GM12878 (cell line): ENCODE data around the gene PHRF1. TPM values are rescaled to one million over a fixed set of nuclear protein-coding genes. Genes with fewer than 3 reads are reported as not detected.

Experiments
- ATAC-seq: fragments of 200-7000 bp; cut with Tn5 transposase; 3 replicates; pipeline ENCODE4 v1.9.1; 2020; ENCODE audit warnings: mild to moderate bottlenecking, moderate library complexity
- BruUV-seq: library from RNA; stranded (reverse); fragments of 400-500 nt; replicated peaks from 2 replicates; lab custom pipeline; 2021; lab: Mats Ljungman, UMichigan
- CTCF ChIA-PET: fragments of 300-600 bp; sonication (Branson Sonifier 250); formaldehyde crosslinking; extraction: SDS; loops from one replicate; lab custom pipeline; 2021; ENCODE audit warnings: inconsistent platforms; lab: Yijun Ruan, JAX
- POLR2A ChIA-PET: fragments of 350-600 bp; formaldehyde crosslinking; extraction: SDS; loops from one replicate; lab custom pipeline; 2021; ENCODE audit warnings: inconsistent platforms; lab: Charles Lee
- RAD21 ChIA-PET: fragments of 300-600 bp; sonication (Branson Sonifier 250); formaldehyde crosslinking; loops from one replicate; lab custom pipeline; 2023; ENCODE audit warnings: antibody characterized with exemption; ENCODE audit not compliant: unreplicated experiment; lab: Charles Lee
- SMC1A ChIA-PET: fragments of 300-600 bp; sonication (Branson Sonifier 250); formaldehyde crosslinking; loops from one replicate; lab custom pipeline; 2023; ENCODE audit not compliant: unreplicated experiment, uncharacterized antibody; lab: Charles Lee
- DNase-seq: peaks from one replicate; pipeline ENCODE4 v3.0.0-alpha.2; 2011; ENCODE audit warnings: low read depth, low spot score
- FAIRE-seq: peaks from 3 replicates; lab custom pipeline; 2011; peaks lifted over from hg19 to GRCh38; lab: Jason Lieb, UNC
- H2AFZ ChIP-seq: 2 replicates; pipeline ENCODE4 v1.6.0; 2011; ENCODE audit warnings: low read depth, low read length, control low read depth; ENCODE audit not compliant: control insufficient read depth
- H3K27ac ChIP-seq: 2 replicates; pipeline ENCODE4 v1.5.1; 2011; ENCODE audit warnings: control low read depth; ENCODE audit not compliant: control insufficient read depth, insufficient read depth
- H3K27me3 ChIP-seq, 2 experiments: replicated peaks in 1 of 2; 2 replicates each; pipeline versions ENCODE4 v1.6.0 to v1.6.1; 2011; ENCODE audit warnings: low read length in 1 of 2; ENCODE audit not compliant: control insufficient read depth in 2 of 2, insufficient read depth in 2 of 2
- H3K36me3 ChIP-seq, 2 experiments: 2 replicates each; pipeline ENCODE4 v1.5.1; 2011; ENCODE audit warnings: low read length in 1 of 2; ENCODE audit not compliant: control insufficient read depth in 2 of 2, insufficient read depth in 2 of 2
- H3K4me1 ChIP-seq: 2 replicates; pipeline ENCODE4 v1.6.1; 2011; ENCODE audit warnings: mild to moderate bottlenecking, low read length, moderate library complexity, mixed read lengths; ENCODE audit not compliant: control insufficient read depth, insufficient read depth
- H3K4me2 ChIP-seq: 2 replicates; pipeline ENCODE4 v1.6.0; 2011; ENCODE audit warnings: control low read depth; ENCODE audit not compliant: control insufficient read depth, insufficient read depth
- H3K4me3 ChIP-seq: fragments of 200-600 bp; sonication (generic); 2 replicates; pipeline ENCODE4 v1.5.1; 2016
- H3K79me2 ChIP-seq: 2 replicates; pipeline ENCODE4 v1.6.0; 2011; ENCODE audit warnings: low read length; ENCODE audit not compliant: control insufficient read depth, insufficient read depth
- H3K9ac ChIP-seq: 2 replicates; pipeline ENCODE4 v1.8.0; 2011; ENCODE audit warnings: low read length, control low read depth, mixed read lengths; ENCODE audit not compliant: control insufficient read depth, insufficient read depth
- H3K9me3 ChIP-seq: replicated peaks from 3 replicates; pipeline ENCODE4 v1.5.1; 2011; ENCODE audit warnings: mild to moderate bottlenecking, low read length; ENCODE audit not compliant: control insufficient read depth, insufficient read depth
- H4K20me1 ChIP-seq: 2 replicates; pipeline ENCODE4 v1.6.0; 2011; ENCODE audit not compliant: control insufficient read depth, insufficient read depth
- BACH1 ChIP-seq: fragments of 450-650 bp; IDR thresholded peaks from 2 replicates; pipeline ENCODE4 v1.6.1; 2017; ENCODE audit warnings: mild to moderate bottlenecking, borderline replicate concordance
- MEF2A ChIP-seq: IDR thresholded peaks from 2 replicates; pipeline ENCODE4 v1.6.1; 2011; ENCODE audit warnings: low read depth, mild to moderate bottlenecking, low read length, moderate library complexity; ENCODE audit not compliant: insufficient read depth
- PAX8 ChIP-seq: fragments of 450-650 bp; IDR thresholded peaks from 2 replicates; pipeline ENCODE4 v1.6.1; 2017; ENCODE audit warnings: mild to moderate bottlenecking, moderate library complexity
- POU2F2 ChIP-seq: IDR thresholded peaks from 3 replicates; pipeline ENCODE4 v1.6.1; 2011; ENCODE audit warnings: low read depth, mild to moderate bottlenecking, low read length, borderline replicate concordance
- WGBS: methylation state at CpG from one replicate; pipeline ENCODE4 v1.1.6; 2016; ENCODE audit warnings: low lambda C conversion rate; ENCODE audit not compliant: insufficient replicate concordance, insufficient coverage; ENCODE audit errors: missing lambda C conversion rate; 5-methylcytosine and 5-hydroxymethylcytosine counted together
- in situ Hi-C: fragments of 300-500 bp; cut with MboI; formaldehyde crosslinking; loops from 9 replicates; pipeline ENCODE4 v1.14.3; 2018; ENCODE audit warnings: mixed read lengths
- intact Hi-C: fragments of 100-400 bp; cut with micrococcal nuclease; formaldehyde crosslinking; loops from one replicate; pipeline ENCODE4 v1.14.2; 2022; ENCODE audit not compliant: unreplicated experiment
- polyA plus RNA-seq, 11 experiments: library from polyadenylated mRNA; depleted of rRNA in 4 of 11; unstranded in 6 of 11; stranded (reverse) in 5 of 11; fragments of >200 nt; fragmentation: Nextera tagmentation in 4 of 11; fragmentation: Illumina TruSeq in 1 of 11; extraction: Ambion mirVana in 4 of 11; extraction: Trizol in 1 of 11; gene quantifications; 1 replicate in 1 of 11; 2 replicates in 10 of 11; pipeline versions ENCODE4 v1.2.1 to v1.2.3, GENCODE V29; 2011 to 2016; ENCODE audit warnings: inconsistent platforms in 2 of 11, missing spikeins in 2 of 11, low read depth in 1 of 11
- total RNA-seq, 4 experiments: library from RNA; depleted of rRNA in 3 of 4; stranded (reverse); fragments of >200 nt in 3 of 4; fragmentation: Illumina TruSeq in 1 of 4; extraction: Trizol in 1 of 4; gene quantifications; 2 replicates each; pipeline versions ENCODE4 v1.2.1 to v1.2.3, GENCODE V29; 2013 to 2021
- TF ChIP-seq, protein P1 (sequence below): fragments of 450-650 bp; conservative IDR thresholded peaks from 2 replicates; pipeline ENCODE4 v1.6.1; 2017; ENCODE audit warnings: mild to moderate bottlenecking, moderate library complexity
- TF ChIP-seq, protein P2 (sequence below): IDR thresholded peaks from 2 replicates; pipeline ENCODE4 v1.6.1; 2011; ENCODE audit warnings: borderline replicate concordance, low read depth, mild to moderate bottlenecking, moderate library complexity, low read length; ENCODE audit not compliant: insufficient read depth, poor library complexity, severe bottlenecking
- TF ChIP-seq, protein P3 (sequence below): fragments of 450-650 bp; IDR thresholded peaks from 2 replicates; pipeline ENCODE4 v1.6.1; 2016; ENCODE audit warnings: mild to moderate bottlenecking

Gene PHRF1
- total and polyA plus RNA-seq, 10 of the 15 experiments (the other 5 are each of a cell fraction or from before 2014, with no cell fraction given) = 0.13 to 43.5 (median 15.1) TPM

DNA sequence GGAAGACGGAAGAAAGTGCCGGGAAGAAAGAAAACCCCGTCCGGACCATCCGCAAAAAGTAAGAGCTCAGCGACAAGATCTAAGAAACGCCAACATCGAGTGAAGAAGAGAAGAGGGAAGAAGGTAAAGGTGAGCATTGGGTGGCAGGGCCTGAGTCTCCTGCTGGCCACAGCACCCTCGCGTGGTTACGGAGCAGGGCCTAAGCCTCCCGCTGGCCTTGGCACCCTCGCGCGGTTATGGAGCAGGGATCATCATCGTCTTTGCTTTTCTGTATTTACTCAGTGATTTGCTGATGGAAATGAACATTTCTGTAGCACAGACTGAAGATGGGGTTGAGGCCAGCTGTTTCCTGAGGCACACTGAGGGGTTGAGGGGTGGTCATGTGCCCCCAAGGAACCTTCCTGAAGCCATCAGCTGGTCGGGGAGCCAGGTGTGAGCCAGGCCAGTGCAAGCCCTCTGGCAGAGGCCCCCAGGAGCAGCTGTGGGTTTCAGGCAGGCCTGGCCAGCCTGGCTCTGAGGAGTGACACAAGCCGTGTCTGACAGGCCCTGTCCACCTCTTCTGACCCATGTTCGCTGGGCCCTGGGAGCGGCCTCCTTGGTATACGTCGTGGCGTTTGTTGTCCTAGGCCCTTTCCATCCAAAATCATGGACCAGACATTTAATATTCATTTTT is 25.4 kb downstream of the PHRF1 start (continued):
- TF ChIP-seq, protein P1, sequence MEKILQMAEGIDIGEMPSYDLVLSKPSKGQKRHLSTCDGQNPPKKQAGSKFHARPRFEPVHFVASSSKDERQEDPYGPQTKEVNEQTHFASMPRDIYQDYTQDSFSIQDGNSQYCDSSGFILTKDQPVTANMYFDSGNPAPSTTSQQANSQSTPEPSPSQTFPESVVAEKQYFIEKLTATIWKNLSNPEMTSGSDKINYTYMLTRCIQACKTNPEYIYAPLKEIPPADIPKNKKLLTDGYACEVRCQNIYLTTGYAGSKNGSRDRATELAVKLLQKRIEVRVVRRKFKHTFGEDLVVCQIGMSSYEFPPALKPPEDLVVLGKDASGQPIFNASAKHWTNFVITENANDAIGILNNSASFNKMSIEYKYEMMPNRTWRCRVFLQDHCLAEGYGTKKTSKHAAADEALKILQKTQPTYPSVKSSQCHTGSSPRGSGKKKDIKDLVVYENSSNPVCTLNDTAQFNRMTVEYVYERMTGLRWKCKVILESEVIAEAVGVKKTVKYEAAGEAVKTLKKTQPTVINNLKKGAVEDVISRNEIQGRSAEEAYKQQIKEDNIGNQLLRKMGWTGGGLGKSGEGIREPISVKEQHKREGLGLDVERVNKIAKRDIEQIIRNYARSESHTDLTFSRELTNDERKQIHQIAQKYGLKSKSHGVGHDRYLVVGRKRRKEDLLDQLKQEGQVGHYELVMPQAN = no peak

DNA sequence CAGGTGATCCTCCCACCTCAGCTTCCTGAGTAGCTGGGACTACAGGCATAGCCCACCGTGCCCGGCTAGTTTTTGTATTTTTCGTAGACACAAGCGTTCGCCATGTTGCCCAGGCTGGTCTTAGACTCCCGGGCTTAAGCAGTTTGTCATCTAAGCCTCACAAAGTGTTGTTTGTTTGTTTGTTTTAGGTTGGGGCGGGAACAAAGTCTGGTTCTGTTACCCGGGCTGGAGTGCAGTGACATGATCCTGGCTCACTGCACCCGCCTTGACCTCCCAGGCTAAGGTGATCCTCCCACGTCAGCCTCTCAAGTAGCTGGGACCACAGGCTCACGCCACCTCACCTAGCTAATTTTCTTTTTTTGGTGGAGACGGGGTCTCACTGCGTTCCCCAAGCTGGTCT is 26.9 kb downstream of the PHRF1 start:
- Histone ChIP-seq H3K9me3 (no peaks in the 10 kb centered on the region), H3K27ac (no peak overlapping the region), H4K20me1 (no peaks in the 10 kb centered on the region; the same call in 1 of the 2 replicates), H2AFZ (no peak overlapping the region), H3K36me3 (peaks cover 17 to 52% of the 10 kb centered on the region in 2 experiments; a peak in 3 of 4 replicates), H3K27me3 (no peaks in the 10 kb centered on the region), H3K4me1 (no peaks in the 10 kb centered on the region), H3K4me3 (no peak overlapping the region), H3K9ac (no peak overlapping the region), H3K79me2 (no peaks in the 10 kb centered on the region), H3K4me2 (no peak overlapping the region)
- no TSS peak for BruUV-seq
- FAIRE-seq (no peak), ATAC-seq (no peak), DNase-seq (no peak)
- ChIA-PET CTCF (no interaction called here), POLR2A (no interaction called here), RAD21 (no interaction called here), SMC1A (no interaction called here)
- TF ChIP-seq BACH1 (no peak), POU2F2 (no peak), PAX8 (no peak), MEF2A (no peak)
- TF ChIP-seq, protein P2, sequence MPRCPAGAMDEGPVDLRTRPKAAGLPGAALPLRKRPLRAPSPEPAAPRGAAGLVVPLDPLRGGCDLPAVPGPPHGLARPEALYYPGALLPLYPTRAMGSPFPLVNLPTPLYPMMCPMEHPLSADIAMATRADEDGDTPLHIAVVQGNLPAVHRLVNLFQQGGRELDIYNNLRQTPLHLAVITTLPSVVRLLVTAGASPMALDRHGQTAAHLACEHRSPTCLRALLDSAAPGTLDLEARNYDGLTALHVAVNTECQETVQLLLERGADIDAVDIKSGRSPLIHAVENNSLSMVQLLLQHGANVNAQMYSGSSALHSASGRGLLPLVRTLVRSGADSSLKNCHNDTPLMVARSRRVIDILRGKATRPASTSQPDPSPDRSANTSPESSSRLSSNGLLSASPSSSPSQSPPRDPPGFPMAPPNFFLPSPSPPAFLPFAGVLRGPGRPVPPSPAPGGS = no peak
- TF ChIP-seq, protein P3, sequence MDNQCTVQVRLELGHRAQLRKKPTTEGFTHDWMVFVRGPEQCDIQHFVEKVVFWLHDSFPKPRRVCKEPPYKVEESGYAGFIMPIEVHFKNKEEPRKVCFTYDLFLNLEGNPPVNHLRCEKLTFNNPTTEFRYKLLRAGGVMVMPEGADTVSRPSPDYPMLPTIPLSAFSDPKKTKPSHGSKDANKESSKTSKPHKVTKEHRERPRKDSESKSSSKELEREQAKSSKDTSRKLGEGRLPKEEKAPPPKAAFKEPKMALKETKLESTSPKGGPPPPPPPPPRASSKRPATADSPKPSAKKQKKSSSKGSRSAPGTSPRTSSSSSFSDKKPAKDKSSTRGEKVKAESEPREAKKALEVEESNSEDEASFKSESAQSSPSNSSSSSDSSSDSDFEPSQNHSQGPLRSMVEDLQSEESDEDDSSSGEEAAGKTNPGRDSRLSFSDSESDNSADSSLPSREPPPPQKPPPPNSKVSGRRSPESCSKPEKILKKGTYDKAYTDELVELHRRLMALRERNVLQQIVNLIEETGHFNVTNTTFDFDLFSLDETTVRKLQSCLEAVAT = no peak
- in situ Hi-C loops (no loop called here), intact Hi-C loops (no loop called here)
- WGBS = 96% methylated on average over 13 of the region's 13 CpGs
